GM12874 (cell line): ENCODE measurements around the gene TMEM253.

ENCODE experiments used
- TF ChIP-seq, protein P1 (sequence below): IDR thresholded peaks from 2 replicates; pipeline ENCODE4 v1.5.1; 2011; ENCODE audit warnings: low read depth, mild to moderate bottlenecking, control low read depth, low read length, moderate library complexity; ENCODE audit not compliant: insufficient read depth

Gene TMEM253

DNA sequence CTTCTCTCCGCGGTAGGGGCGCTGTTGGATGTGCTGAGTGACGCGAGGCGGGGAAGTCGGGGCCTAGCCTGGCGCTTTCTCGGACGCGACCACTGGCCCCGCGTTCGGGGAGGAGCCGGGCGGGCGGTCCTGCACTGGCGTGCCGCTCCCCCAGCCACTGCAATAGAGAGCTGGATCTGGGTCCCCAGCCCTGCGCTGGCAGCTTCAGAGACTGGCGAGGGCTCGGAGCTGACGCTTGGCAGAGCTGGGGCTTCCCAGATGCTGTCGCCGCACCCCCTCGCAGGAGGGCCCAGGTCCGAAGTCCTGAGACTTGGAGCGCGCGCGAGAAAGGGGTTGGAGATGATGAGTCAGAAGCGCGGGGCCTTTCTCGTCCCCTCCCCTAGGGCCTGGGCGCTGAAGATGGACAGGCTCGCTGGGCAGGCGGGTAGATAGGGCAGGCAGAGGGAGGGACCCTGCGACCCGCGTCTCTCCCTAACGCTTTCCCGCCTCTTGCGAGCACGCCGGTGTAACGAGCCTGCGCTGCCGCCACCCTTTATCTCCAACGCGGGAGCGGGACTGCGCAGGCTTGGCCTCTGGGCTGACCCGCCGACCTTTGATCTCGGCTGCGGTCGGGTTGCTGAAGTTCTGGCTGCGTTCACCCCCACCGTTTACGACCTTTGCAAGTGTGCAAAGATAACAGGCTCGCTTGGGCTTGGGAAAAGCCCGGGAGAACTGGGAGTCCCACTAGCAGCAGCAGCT lies 3.0 kb downstream of the TMEM253 start:
- TF ChIP-seq, protein P1, sequence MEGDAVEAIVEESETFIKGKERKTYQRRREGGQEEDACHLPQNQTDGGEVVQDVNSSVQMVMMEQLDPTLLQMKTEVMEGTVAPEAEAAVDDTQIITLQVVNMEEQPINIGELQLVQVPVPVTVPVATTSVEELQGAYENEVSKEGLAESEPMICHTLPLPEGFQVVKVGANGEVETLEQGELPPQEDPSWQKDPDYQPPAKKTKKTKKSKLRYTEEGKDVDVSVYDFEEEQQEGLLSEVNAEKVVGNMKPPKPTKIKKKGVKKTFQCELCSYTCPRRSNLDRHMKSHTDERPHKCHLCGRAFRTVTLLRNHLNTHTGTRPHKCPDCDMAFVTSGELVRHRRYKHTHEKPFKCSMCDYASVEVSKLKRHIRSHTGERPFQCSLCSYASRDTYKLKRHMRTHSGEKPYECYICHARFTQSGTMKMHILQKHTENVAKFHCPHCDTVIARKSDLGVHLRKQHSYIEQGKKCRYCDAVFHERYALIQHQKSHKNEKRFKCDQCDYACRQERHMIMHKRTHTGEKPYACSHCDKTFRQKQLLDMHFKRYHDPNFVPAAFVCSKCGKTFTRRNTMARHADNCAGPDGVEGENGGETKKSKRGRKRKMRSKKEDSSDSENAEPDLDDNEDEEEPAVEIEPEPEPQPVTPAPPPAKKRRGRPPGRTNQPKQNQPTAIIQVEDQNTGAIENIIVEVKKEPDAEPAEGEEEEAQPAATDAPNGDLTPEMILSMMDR: peak; percentile 83

DNA sequence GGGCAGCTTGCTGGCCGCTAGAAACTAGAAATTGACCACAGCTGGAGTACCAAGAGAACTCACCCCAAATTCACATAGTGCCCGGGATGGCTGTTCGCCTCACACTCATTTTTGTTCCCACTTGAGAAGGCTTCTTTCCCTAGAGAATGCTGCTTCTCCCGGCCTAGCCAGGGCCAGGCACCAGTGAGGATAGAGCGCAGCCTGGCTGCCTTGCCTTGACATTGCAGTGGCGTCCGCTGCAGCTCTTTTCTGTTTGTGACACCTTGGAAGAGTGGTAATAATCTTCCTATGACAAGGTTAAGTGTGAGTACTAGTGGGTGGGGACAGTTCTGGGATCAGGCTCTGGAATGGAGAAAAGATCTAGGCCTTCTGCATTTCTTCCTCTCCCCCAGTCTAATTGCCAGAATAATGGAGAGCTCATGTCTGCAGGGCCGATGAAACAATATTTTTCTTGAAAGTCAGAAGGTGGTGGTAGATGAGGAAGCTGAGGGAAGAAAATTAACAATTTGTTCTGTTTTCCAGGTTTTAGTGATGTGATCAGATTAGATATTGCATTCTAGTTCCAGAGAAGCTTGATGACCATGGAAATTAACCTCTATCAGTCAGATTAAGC lies 3.7 kb downstream of the TMEM253 start:
- TF ChIP-seq, protein P1: peak; percentile 83

DNA sequence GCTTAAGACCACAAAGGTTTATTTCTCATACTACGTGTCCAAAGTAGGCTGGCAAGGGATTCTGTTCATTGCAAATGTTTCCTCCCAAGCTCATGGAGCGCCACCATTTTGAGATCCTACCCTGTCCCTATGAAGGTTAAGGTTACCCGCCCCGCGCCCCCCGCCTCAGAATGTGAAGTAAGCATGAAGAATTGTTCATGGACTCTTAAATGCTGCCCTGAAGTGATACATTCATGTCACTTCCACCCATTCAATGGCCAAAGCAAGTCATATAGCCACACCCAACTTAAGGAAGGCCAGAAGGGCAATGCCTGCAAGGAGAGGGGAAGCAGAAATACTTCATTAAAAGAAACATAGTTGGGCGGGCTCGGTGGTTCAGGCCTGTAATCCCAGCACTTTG lies 4.2 kb downstream of the TMEM253 start:
- TF ChIP-seq, protein P1: no peak

DNA sequence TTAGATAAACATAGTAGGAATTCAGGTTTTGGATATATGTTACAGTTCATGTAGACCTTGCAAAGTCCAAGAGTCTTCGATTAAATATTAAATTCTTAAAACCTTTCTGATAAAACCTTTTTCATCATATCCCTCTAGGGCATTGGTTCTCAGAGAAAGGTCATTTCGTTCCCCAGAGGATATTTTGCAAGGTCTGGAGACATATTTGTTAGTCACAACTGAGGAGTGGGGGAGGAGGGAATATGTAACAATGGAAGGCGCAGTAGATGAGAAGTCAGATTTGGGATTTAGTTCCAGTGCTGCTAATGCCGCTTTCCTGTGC lies 5.3 kb downstream of the TMEM253 start:
- TF ChIP-seq, protein P1: no peak

DNA sequence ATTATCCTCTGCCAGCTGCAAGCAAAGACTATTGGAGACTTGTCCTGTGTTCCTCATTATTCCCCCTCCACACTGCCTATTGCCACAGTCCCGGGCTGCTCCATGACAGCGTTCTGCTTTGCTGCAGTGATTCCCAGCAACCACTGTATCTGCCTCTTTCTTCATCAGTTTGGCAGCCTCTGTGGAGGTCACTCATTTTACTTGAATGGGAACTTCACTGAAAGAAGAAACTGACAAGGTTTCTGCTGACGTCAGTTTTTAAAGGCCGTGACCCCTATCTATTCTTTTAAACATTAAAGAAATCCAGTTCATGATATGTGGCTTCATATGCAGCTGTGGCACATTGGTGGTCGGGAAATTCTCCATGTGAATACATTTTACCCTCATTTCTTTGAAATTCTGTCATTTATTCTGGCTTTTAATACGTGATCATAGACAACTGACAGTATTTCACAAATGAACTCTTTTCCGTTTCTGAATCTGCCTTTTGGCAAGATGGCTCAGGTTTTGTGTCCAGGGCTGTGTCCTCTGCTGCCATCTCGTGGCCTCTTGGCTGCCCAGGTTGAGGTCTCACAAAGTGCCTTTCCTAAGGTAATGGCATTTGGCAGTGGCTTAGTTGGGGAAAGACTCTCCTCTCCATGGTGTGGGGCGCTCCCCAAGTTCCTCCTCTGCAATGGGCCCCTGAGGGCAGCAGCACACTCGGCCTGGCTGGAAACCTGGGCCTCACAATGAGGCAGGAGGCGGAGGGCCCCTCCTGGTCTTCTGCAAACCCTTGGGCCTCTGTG lies 5.8 kb downstream of the TMEM253 start:
- TF ChIP-seq, protein P1: peak; percentile 87

DNA sequence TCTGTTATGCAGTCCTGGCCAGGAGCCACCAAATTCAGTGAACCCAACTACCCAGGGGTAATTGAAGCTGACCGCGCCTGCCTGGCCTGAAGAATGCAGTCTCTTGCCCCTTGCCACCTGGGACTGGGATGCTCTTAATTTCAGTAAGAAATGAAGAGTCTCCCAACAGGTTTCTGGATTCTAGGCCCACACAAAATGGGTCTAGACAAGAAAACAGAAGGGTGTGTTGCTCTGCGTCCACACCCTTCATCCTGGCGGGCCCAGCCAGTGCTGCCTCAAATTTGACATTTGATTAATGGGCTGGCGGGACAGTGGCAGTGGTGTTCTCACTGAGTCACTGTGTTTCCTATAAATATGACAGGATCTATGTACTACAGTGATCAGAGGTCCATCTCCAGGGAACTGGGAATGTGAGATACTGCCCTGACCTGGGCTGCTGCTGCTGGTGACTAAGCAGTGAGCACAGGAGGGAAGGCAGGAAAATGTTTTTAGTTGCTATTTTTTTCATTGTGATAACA lies 6.5 kb downstream of the TMEM253 start:
- TF ChIP-seq, protein P1: no peak

DNA sequence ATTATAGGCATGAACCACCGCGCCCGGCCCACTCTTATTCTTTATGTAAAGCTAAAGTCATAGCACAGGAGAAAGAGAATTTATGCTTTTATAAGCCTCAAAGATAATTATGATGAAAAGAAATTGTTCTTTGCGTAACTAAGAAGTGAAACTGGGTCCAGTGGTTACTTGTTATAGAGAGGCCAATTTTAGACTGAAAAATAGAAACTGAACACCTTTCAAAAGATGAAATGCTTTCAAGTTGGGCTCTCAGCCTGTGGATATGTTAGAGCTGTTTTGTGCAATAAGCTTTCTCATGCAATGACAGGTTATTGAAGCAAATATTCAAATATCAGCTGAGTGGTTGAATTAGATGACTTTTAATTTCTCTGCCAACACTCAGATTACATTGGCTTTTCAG lies 7.9 kb downstream of the TMEM253 start:
- TF ChIP-seq, protein P1: no peak
